ENCODE results near the gene ZFP36L2.

GRCh38 chr2:43214253-43214652, 12.2 kb downstream of the ZFP36L2 start:
- TF ChIP-seq CTCF (IDR thresholded peaks at IDR 0.05), result no peak
- TF ChIP-seq POLR2A (IDR thresholded peaks at IDR 0.05; ENCODE audit: low read depth), result no peak
- TF ChIP-seq POLR2AphosphoS5 (IDR thresholded peaks at IDR 0.05), result no peak
- TF ChIP-seq EP300 (IDR thresholded peaks at IDR 0.05), result no peak
